Thyroid gland (tissue), 4 donors: ENCODE data around the gene SMG9. TPM values are rescaled to one million over a fixed set of nuclear protein-coding genes. Genes with fewer than 3 reads are reported as not detected.

ENCODE experiments used
- DNase-seq, 2 donors: peaks; one replicate each; pipeline ENCODE4 v3.0.0-alpha.2; 2019
- H3K27ac ChIP-seq, 3 donors: fragments of 200-600 bp; sonication (generic); 1 replicate in 2 of 3; 2 replicates in 1 of 3; pipeline ENCODE4 v1.5.1; 2016 to 2019; ENCODE audit warnings: mild to moderate bottlenecking in 1 of 3, moderate library complexity in 1 of 3
- H3K27me3 ChIP-seq: fragments of 200-600 bp; sonication (generic); one replicate; pipeline ENCODE4 v1.5.1; 2019
- H3K36me3 ChIP-seq, 2 donors: fragments of 200-600 bp; sonication (generic); one replicate each; pipeline ENCODE4 v1.5.1; 2016 to 2019
- H3K4me1 ChIP-seq, 2 donors: fragments of 200-600 bp; sonication (generic); one replicate each; pipeline ENCODE4 v1.5.1; 2017 to 2019
- H3K4me3 ChIP-seq, 3 donors: fragments of 200-600 bp; sonication (generic); replicated peaks in 1 of 3; 1 replicate in 2 of 3; 2 replicates in 1 of 3; pipeline ENCODE4 v1.5.1; 2016; ENCODE audit warnings: mild to moderate bottlenecking in 1 of 3
- H3K9me3 ChIP-seq: fragments of 200-600 bp; sonication (generic); one replicate; pipeline ENCODE4 v1.5.1; 2017
- CTCF ChIP-seq, 6 experiments: fragments of 200-600 bp in 3 of 6; fragments of 450-650 bp in 3 of 6; sonication (generic) in 3 of 6; IDR thresholded peaks; one replicate each; pipeline ENCODE4 v1.5.1; 2016 to 2019; ENCODE audit warnings: antibody characterized with exemption in 6 of 6, mild to moderate bottlenecking in 2 of 6, inconsistent platforms in 1 of 6, moderate library complexity in 1 of 6
- POLR2A ChIP-seq, 2 donors: fragments of 450-650 bp; IDR thresholded peaks; one replicate each; pipeline ENCODE4 v1.6.1; 2017; ENCODE audit warnings: antibody characterized with exemption in 2 of 2, mild to moderate bottlenecking in 2 of 2, moderate library complexity in 1 of 2
- WGBS, 2 donors: methylation state at CpG; one replicate each; pipeline ENCODE4 v1.1.5; 2017; 5-methylcytosine and 5-hydroxymethylcytosine counted together
- intact Hi-C: fragments of 100-400 bp; cut with DNase I; formaldehyde crosslinking; loops from one replicate; pipeline ENCODE4 v1.15.1; 2023
- total RNA-seq, 4 donors: library from RNA; depleted of rRNA; stranded (reverse); fragments of >200 nt; gene quantifications; one replicate each; pipeline ENCODE4 v1.2.3, GENCODE V29; 2016

SMG9 gene
- total RNA-seq, 4 donors from 2014 or later, result 15.5 to 34.4 (median 18.8) TPM

GRCh38 chr19:43759515-43759914 lies 4.8 kb upstream of the SMG9 start:
- H3K4me1 ChIP-seq, result no peaks in the 10 kb centered on the region
- no peak overlapping the region for H3K27ac ChIP-seq
- no peak for DNase-seq
- TF ChIP-seq POLR2A (IDR thresholded peaks at IDR 0.05) (no peak), CTCF (IDR thresholded peaks at IDR 0.05) (no peak)
- no peaks in the 10 kb centered on the region for H3K36me3 ChIP-seq
- H3K27me3 ChIP-seq, result no peaks in the 10 kb centered on the region
- 69 to 75% methylated on average over 5 of the region's 5 CpGs for WGBS, 2 donors
- H3K4me3 ChIP-seq, result no peak overlapping the region
- H3K9me3 ChIP-seq, result no peaks in the 10 kb centered on the region
- intact Hi-C loops, result no loop called here

- WGBS, 2 donors, result 0 to 3% methylated on average over 22 to 28 of the region's 28 CpGs
- Histone ChIP-seq H3K27me3 (no peaks in the 10 kb centered on the region), H3K4me1 (peaks cover 11 to 13% of the 10 kb centered on the region in 2 donors), H3K36me3 (peaks cover 0 to 4% of the 10 kb centered on the region in 2 donors), H3K4me3 (peak overlapping the region; percentile 16 to 60 (median 41)), H3K9me3 (no peaks in the 10 kb centered on the region), H3K27ac (peak overlapping the region; percentile 86 to 99 (median 95))
- intact Hi-C loops, result no loop called here
- peak; percentile 77 to 78 for DNase-seq
- TF ChIP-seq POLR2A (IDR thresholded peaks at IDR 0.05), result no peak
- no peak for TF ChIP-seq CTCF (IDR thresholded peaks at IDR 0.05)
These were observed 567 bp upstream of the SMG9 start for GRCh38 chr19:43755256-43755801.

- Histone ChIP-seq H3K27me3 (no peaks in the 10 kb centered on the region), H3K4me3 (peak overlapping the region; percentile 16 to 60 (median 41)), H3K36me3 (peaks cover 6 to 15% of the 10 kb centered on the region in 2 donors), H3K4me1 (peaks cover 11 to 13% of the 10 kb centered on the region in 2 donors), H3K9me3 (no peaks in the 10 kb centered on the region), H3K27ac (peak overlapping the region; percentile 86 to 99 (median 95))
- intact Hi-C loops, result no loop called here
- WGBS, 2 donors, result 0% methylated on average over 11 of the region's 11 CpGs
- no peak for DNase-seq
- no peak for TF ChIP-seq POLR2A (IDR thresholded peaks at IDR 0.05)
- no peak for TF ChIP-seq CTCF (IDR thresholded peaks at IDR 0.05)
These were observed 584 bp downstream of the SMG9 start for GRCh38 chr19:43754253-43754502.

- Histone ChIP-seq H3K36me3 (peaks cover 20 to 30% of the 10 kb centered on the region in 2 donors), H3K9me3 (no peaks in the 10 kb centered on the region), H3K27ac (no peak overlapping the region), H3K4me3 (no peak overlapping the region), H3K27me3 (no peaks in the 10 kb centered on the region), H3K4me1 (peaks cover 11 to 13% of the 10 kb centered on the region in 2 donors)
- intact Hi-C loops, result no loop called here
- DNase-seq, result no peak
- 83 to 92% methylated on average over 6 of the region's 6 CpGs for WGBS, 2 donors
- TF ChIP-seq CTCF (IDR thresholded peaks at IDR 0.05), result no peak
- no peak for TF ChIP-seq POLR2A (IDR thresholded peaks at IDR 0.05)
These were observed 2.4 kb downstream of the SMG9 start for GRCh38 chr19:43752287-43752875.

GRCh38 chr19:43751466-43752220 lies 3.1 kb downstream of the SMG9 start:
- no peak for DNase-seq
- Histone ChIP-seq H3K4me3 (no peak overlapping the region), H3K27me3 (no peaks in the 10 kb centered on the region), H3K27ac (no peak overlapping the region), H3K36me3 (peaks cover 27 to 37% of the 10 kb centered on the region in 2 donors), H3K9me3 (no peaks in the 10 kb centered on the region), H3K4me1 (peaks cover 11 to 13% of the 10 kb centered on the region in 2 donors)
- WGBS, 2 donors, result 94 to 96% methylated on average over 4 of the region's 4 CpGs
- TF ChIP-seq POLR2A (IDR thresholded peaks at IDR 0.05), result no peak
- no peak for TF ChIP-seq CTCF (IDR thresholded peaks at IDR 0.05)
- intact Hi-C loops, result no loop called here
